Progenitor cell of endocrine pancreas (in vitro differentiated cells): ENCODE data around the gene HOXC9. TPM values are rescaled to one million over a fixed set of nuclear protein-coding genes. Genes with fewer than 3 reads are reported as not detected.

ENCODE experiments used
- DNase-seq: peaks from one replicate; pipeline ENCODE4 v3.0.0; 2021; ENCODE audit warnings: low spot score; ENCODE audit not compliant: unreplicated experiment
- H3K27ac Mint-ChIP-seq: 2 replicates; pipeline ENCODE4 v1.8.0; 2021; ENCODE audit warnings: mild to moderate bottlenecking, moderate library complexity, mixed read lengths
- H3K27me3 Mint-ChIP-seq: 2 replicates; pipeline ENCODE4 v1.8.0; 2021; ENCODE audit warnings: mixed read lengths
- H3K36me3 Mint-ChIP-seq: 2 replicates; pipeline ENCODE4 v1.8.0; 2022; ENCODE audit warnings: mixed read lengths; ENCODE audit not compliant: insufficient read depth
- H3K4me1 Mint-ChIP-seq: 2 replicates; pipeline ENCODE4 v1.8.0; 2021; ENCODE audit warnings: low read depth, mixed read lengths
- H3K4me3 Mint-ChIP-seq: 2 replicates; pipeline ENCODE4 v1.8.0; 2021; ENCODE audit warnings: low read depth, mild to moderate bottlenecking, moderate library complexity, mixed read lengths
- H3K9me3 Mint-ChIP-seq: 2 replicates; pipeline ENCODE4 v1.8.0; 2021; ENCODE audit warnings: low read depth, mixed read lengths
- total RNA-seq: library from RNA; stranded (reverse); gene quantifications from 2 replicates; pipeline ENCODE4 v1.2.1, GENCODE V29; 2021
- TF ChIP-seq, protein P1 (sequence below): fragments of 200-600 bp; sonication (generic); IDR thresholded peaks from one replicate; pipeline ENCODE4 v1.5.0; 2021; ENCODE audit warnings: antibody characterized with exemption, mild to moderate bottlenecking; ENCODE audit not compliant: unreplicated experiment

HOXC9 gene
- total RNA-seq, 1 donor from 2014 or later = not detected

- H3K9me3 Mint-ChIP-seq = no peaks in the 10 kb centered on the region
- no peak for DNase-seq
- H3K36me3 Mint-ChIP-seq = no peaks in the 10 kb centered on the region
- H3K27ac Mint-ChIP-seq = peak overlapping the region; percentile 83
- H3K4me1 Mint-ChIP-seq = peaks cover 16% of the 10 kb centered on the region
- H3K4me3 Mint-ChIP-seq = no peak overlapping the region
- peaks cover 89% of the 10 kb centered on the region for H3K27me3 Mint-ChIP-seq
- TF ChIP-seq, protein P1, sequence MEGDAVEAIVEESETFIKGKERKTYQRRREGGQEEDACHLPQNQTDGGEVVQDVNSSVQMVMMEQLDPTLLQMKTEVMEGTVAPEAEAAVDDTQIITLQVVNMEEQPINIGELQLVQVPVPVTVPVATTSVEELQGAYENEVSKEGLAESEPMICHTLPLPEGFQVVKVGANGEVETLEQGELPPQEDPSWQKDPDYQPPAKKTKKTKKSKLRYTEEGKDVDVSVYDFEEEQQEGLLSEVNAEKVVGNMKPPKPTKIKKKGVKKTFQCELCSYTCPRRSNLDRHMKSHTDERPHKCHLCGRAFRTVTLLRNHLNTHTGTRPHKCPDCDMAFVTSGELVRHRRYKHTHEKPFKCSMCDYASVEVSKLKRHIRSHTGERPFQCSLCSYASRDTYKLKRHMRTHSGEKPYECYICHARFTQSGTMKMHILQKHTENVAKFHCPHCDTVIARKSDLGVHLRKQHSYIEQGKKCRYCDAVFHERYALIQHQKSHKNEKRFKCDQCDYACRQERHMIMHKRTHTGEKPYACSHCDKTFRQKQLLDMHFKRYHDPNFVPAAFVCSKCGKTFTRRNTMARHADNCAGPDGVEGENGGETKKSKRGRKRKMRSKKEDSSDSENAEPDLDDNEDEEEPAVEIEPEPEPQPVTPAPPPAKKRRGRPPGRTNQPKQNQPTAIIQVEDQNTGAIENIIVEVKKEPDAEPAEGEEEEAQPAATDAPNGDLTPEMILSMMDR = no peak
Measured at GRCh38 chr12:54035568-54036264, 35.8 kb downstream of the HOXC9 start.

GRCh38 chr12:54036620-54037359 lies 36.8 kb downstream of the HOXC9 start:
- Mint-ChIP-seq H3K27me3 (peaks cover 86% of the 10 kb centered on the region), H3K36me3 (no peaks in the 10 kb centered on the region), H3K9me3 (no peaks in the 10 kb centered on the region), H3K4me3 (no peak overlapping the region), H3K4me1 (peaks cover 13% of the 10 kb centered on the region), H3K27ac (no peak overlapping the region)
- TF ChIP-seq, protein P1 = no peak
- DNase-seq = no peak

DNA sequence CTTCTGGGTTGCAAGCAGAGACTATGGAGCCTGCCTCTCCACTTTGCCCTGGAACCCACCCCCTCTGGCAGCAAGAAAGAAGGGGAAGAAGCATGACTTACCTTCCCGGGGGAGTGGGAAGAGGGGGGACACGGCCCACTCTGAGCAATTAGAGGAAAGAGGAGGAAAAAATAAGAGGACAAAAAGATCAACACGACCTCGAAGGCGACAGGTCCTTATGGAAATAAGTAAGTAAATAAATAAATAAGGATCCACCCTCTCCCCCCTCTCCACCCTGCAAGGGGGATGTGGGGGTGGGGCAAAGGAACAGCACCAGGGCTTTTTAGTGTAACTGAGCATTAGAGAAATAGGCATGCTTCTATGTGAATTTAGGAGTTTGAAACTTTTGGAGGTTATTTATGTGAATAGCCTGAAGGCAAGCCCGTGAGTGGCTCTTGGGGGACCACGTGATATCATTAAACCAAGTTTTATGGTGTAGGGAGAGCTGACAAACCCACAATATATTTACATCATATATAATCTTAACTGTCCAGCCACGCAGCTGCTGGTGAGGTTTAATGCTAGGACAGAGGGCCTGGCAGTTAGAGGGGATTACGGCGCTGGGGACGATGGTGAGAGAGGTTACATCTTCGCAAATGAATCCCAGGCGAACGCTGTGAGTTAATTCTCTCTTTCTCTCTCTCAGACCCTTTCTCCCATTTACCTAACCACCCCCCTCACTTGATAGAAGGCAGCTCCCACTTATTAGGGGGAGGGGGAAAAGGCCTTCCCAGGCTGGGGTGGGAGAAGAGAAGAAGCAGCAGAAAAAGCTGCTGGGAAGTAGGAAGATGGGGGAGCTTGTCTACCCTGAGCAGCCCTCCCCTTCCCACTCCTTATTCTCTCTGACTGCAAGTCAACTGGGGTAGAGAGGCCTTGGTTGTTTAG lies 37.7 kb downstream of the HOXC9 start:
- Mint-ChIP-seq H3K9me3 (no peaks in the 10 kb centered on the region), H3K27me3 (peaks cover 85% of the 10 kb centered on the region), H3K4me3 (no peak overlapping the region), H3K36me3 (no peaks in the 10 kb centered on the region), H3K27ac (no peak overlapping the region), H3K4me1 (peaks cover 13% of the 10 kb centered on the region)
- TF ChIP-seq, protein P1 = no peak
- DNase-seq = no peak

GRCh38 chr12:54038284-54038870 lies 38.4 kb downstream of the HOXC9 start:
- TF ChIP-seq, protein P1 = no peak
- H3K27ac Mint-ChIP-seq = no peak overlapping the region
- peaks cover 12% of the 10 kb centered on the region for H3K4me1 Mint-ChIP-seq

More at GRCh38 chr12:54038284-54038870, 38.4 kb downstream of the HOXC9 start:
- peak overlapping the region; percentile 24 for H3K4me3 Mint-ChIP-seq
- no peaks in the 10 kb centered on the region for H3K36me3 Mint-ChIP-seq
- no peaks in the 10 kb centered on the region for H3K9me3 Mint-ChIP-seq
- DNase-seq = no peak
- peaks cover 89% of the 10 kb centered on the region for H3K27me3 Mint-ChIP-seq
